IMR-90 (cell line): ENCODE data around the gene RNU1-3. TPM values are rescaled to one million over a fixed set of nuclear protein-coding genes. Genes with fewer than 3 reads are reported as not detected.
"Not testable (repeated sequence)": the region's sequence is repeated elsewhere in the genome, so short reads cannot be mapped to it uniquely, and the experiment has no call there.

Experiments used
- ATAC-seq: fragments of 200-7000 bp; cut with Tn5 transposase; 2 replicates; pipeline ENCODE4 v1.9.1; 2020; ENCODE audit warnings: low read depth, mild to moderate bottlenecking, moderate library complexity
- BruUV-seq: library from RNA; stranded (reverse); fragments of 400-500 nt; replicated peaks from 2 replicates; lab custom pipeline; 2021; lab: Mats Ljungman, UMichigan
- CTCF ChIA-PET: fragments of 300-600 bp; formaldehyde crosslinking; extraction: SDS; loops from one replicate; lab custom pipeline; 2021; ENCODE audit warnings: antibody characterized with exemption; lab: Yijun Ruan, JAX
- POLR2A ChIA-PET: fragments of 300-600 bp; sonication (Branson Sonifier 250); formaldehyde crosslinking; loops from one replicate; lab custom pipeline; 2022; ENCODE audit warnings: antibody characterized with exemption; ENCODE audit not compliant: unreplicated experiment; lab: Charles Lee
- DNase-seq: peaks from one replicate; pipeline ENCODE4 v3.0.0; 2013
- H2AFZ ChIP-seq: replicated peaks from 2 replicates; pipeline ENCODE3; 2013; ENCODE audit warnings: low read length, mild to moderate bottlenecking; ENCODE audit not compliant: poor library complexity
- H2AK5ac ChIP-seq: 2 replicates; pipeline ENCODE4 v1.6.1; 2013; ENCODE audit warnings: low read depth, low read length, inconsistent platforms
- H2AK9ac ChIP-seq: replicated peaks from 2 replicates; pipeline ENCODE3; 2013; ENCODE audit warnings: mild to moderate bottlenecking, low read depth, low read length, moderate library complexity; ENCODE audit not compliant: poor library complexity
- H2BK120ac ChIP-seq: 2 replicates; pipeline ENCODE4 v1.6.1; 2013; ENCODE audit warnings: low read depth, low read length, inconsistent platforms
- H2BK15ac ChIP-seq: 3 replicates; pipeline ENCODE4 v1.6.1; 2013; ENCODE audit warnings: low read depth, low read length, inconsistent platforms
- H2BK20ac ChIP-seq: 2 replicates; pipeline ENCODE4 v1.6.1; 2013; ENCODE audit warnings: low read depth, mild to moderate bottlenecking, inconsistent platforms, low read length, moderate library complexity
- H2BK5ac ChIP-seq: 2 replicates; pipeline ENCODE4 v1.6.1; 2013; ENCODE audit warnings: mild to moderate bottlenecking, low read depth, low read length, inconsistent platforms; ENCODE audit not compliant: poor library complexity, severe bottlenecking
- H3K14ac ChIP-seq: replicated peaks from 2 replicates; pipeline ENCODE4 v1.6.1; 2013; ENCODE audit warnings: low read depth, low read length, inconsistent platforms
- H3K18ac ChIP-seq: 2 replicates; pipeline ENCODE4 v1.6.1; 2013; ENCODE audit warnings: low read depth, low read length, control low read depth
- H3K23ac ChIP-seq: 2 replicates; pipeline ENCODE4 v1.6.1; 2013; ENCODE audit warnings: low read depth, low read length, inconsistent platforms
- H3K27ac ChIP-seq: 2 replicates; pipeline ENCODE4 v1.5.1; 2013; ENCODE audit warnings: mild to moderate bottlenecking, control low read depth, low read length; ENCODE audit not compliant: insufficient read depth
- H3K27me3 ChIP-seq: 2 replicates; pipeline ENCODE4 v1.6.1; 2013; ENCODE audit warnings: low read length; ENCODE audit not compliant: control insufficient read depth, insufficient read depth
- H3K36me3 ChIP-seq: 2 replicates; pipeline ENCODE4 v1.6.1; 2013; ENCODE audit warnings: low read length, mixed read lengths; ENCODE audit not compliant: control insufficient read depth, insufficient read depth
- H3K4ac ChIP-seq: 2 replicates; pipeline ENCODE4 v1.6.1; 2013; ENCODE audit warnings: low read depth, low read length, inconsistent platforms
- H3K4me1 ChIP-seq: 2 replicates; pipeline ENCODE4 v1.6.1; 2013; ENCODE audit warnings: low read length, mixed read lengths; ENCODE audit not compliant: control insufficient read depth, insufficient read depth
- H3K4me2 ChIP-seq: 2 replicates; pipeline ENCODE4 v1.6.1; 2013; ENCODE audit warnings: low read depth, mild to moderate bottlenecking, control low read depth, low read length, moderate library complexity
- H3K4me3 ChIP-seq: 2 replicates; pipeline ENCODE4 v1.5.1; 2013; ENCODE audit warnings: low read depth, mild to moderate bottlenecking, control low read depth, low read length, moderate library complexity; ENCODE audit not compliant: insufficient read depth
- H3K56ac ChIP-seq: 2 replicates; pipeline ENCODE4 v1.6.1; 2013; ENCODE audit warnings: low read length, inconsistent platforms; ENCODE audit not compliant: insufficient read depth; ENCODE audit errors: extremely low read depth
- H3K79me1 ChIP-seq, 2 experiments: 2 replicates each; pipeline ENCODE4 v1.6.1; 2013; ENCODE audit warnings: low read length in 2 of 2, inconsistent platforms in 1 of 2, low read depth in 1 of 2
- H3K9ac ChIP-seq: 2 replicates; pipeline ENCODE4 v1.6.1; 2013; ENCODE audit warnings: low read depth, low read length, control low read depth
- H3K9me1 ChIP-seq: 2 replicates; pipeline ENCODE4 v1.6.1; 2013; ENCODE audit warnings: low read length, inconsistent platforms; ENCODE audit not compliant: insufficient read depth
- H3K9me3 ChIP-seq: 2 replicates; pipeline ENCODE4 v1.6.1; 2013; ENCODE audit warnings: low read length; ENCODE audit not compliant: control insufficient read depth, insufficient read depth
- H4K20me1 ChIP-seq: 2 replicates; pipeline ENCODE4 v1.6.1; 2013; ENCODE audit warnings: low read length, inconsistent platforms; ENCODE audit not compliant: insufficient read depth
- H4K5ac ChIP-seq: 2 replicates; pipeline ENCODE4 v1.6.1; 2013; ENCODE audit warnings: mild to moderate bottlenecking, low read depth, low read length, control low read depth
- H4K8ac ChIP-seq, 2 experiments: 2 replicates each; pipeline ENCODE4 v1.6.1; 2013; ENCODE audit warnings: low read depth in 2 of 2, low read length in 2 of 2, control low read depth in 1 of 2, inconsistent platforms in 1 of 2
- H4K91ac ChIP-seq: 2 replicates; pipeline ENCODE4 v1.6.1; 2013; ENCODE audit warnings: low read depth, low read length, inconsistent platforms; ENCODE audit not compliant: insufficient read depth
- FOS ChIP-seq: fragments of 150-350 bp; IDR thresholded peaks from 2 replicates; pipeline ENCODE4 v1.6.1; 2016; ENCODE audit warnings: low read depth, low read length
- POLR2A ChIP-seq: IDR thresholded peaks from 2 replicates; pipeline ENCODE4 v1.6.1; 2012; ENCODE audit warnings: mild to moderate bottlenecking, low read depth, low read length
- RCOR1 ChIP-seq: IDR thresholded peaks from 2 replicates; pipeline ENCODE4 v1.6.1; 2012; ENCODE audit warnings: mild to moderate bottlenecking, low read length, improper control_type of control experiment; ENCODE audit not compliant: insufficient replicate concordance
- WGBS, 2 experiments: methylation state at CpG; one replicate each; pipeline versions ENCODE4 v1.1.5 to v1.1.7; 2013; ENCODE audit warnings: missing lambda C conversion rate in 2 of 2; ENCODE audit not compliant: insufficient read length in 1 of 2; ENCODE audit errors: extremely low coverage in 2 of 2; 5-methylcytosine and 5-hydroxymethylcytosine counted together
- dilution Hi-C: fragments of 300-500 bp; cut with HindIII; formaldehyde crosslinking; loops from one replicate; pipeline ENCODE4 v1.14.3; 2018; ENCODE audit warnings: low sequenced_read_pairs; ENCODE audit not compliant: unreplicated experiment
- in situ Hi-C: fragments of 300-500 bp; cut with MboI; formaldehyde crosslinking; loops from 3 replicates; pipeline ENCODE4 v1.14.3; 2019; ENCODE audit warnings: low sequenced_read_pairs, inconsistent platforms, mixed read lengths
- intact Hi-C: fragments of 100-400 bp; cut with micrococcal nuclease; formaldehyde crosslinking; loops from 2 replicates; pipeline ENCODE4 v1.10.0; 2022
- polyA plus RNA-seq, 3 experiments: library from polyadenylated mRNA; depleted of rRNA; stranded (reverse); fragments of >200 nt; gene quantifications; 2 replicates each; pipeline ENCODE4 v1.2.3, GENCODE V29; 2012; ENCODE audit warnings: low replicate concordance in 1 of 3
- total RNA-seq: library from RNA; depleted of rRNA; stranded (reverse); fragments of >200 nt; gene quantifications from 2 replicates; pipeline ENCODE4 v1.2.3, GENCODE V29; 2012

The RNU1-3 gene
- total and polyA plus RNA-seq, 2 of the 4 experiments (the other 2 are of a cell fraction) = under 0.01 TPM; not detected in 1

DNA sequence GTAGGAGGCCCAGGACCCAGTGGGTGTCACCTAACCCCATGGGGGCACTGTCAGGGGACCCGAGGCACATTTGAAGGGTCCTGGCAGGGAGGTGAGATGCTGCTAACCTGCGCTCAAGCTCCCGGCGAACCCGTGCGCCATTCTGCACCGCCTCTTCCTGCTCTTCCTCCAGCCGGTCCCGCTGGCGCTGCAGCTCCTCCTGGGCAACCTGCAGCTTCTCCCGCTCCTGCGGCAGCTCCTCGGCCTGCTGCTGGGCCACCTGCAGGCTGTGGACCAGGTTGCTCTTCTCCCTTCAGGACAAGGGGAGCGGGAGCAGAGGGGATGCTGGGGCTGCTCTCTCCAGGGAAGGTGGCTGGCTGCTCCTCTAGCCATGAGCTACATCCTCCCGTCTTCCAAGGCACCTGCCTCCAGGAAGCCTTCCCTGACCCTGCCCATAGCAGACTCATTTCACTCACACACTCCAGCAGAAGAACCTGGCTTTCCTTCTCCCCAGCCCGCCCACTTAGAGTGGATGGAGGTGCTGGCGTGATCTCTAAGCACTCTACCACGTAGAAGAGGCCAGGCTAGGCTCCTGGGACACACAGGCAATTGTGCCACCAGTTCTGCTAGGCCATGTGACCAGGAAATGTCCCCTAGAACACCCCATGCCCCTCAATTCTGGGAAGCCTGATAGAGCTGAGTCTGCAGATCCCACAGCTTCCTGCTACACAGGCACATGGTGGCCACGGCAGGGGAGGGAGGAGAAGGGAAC lies 38.2 kb downstream of the RNU1-3 start:
- TF ChIP-seq FOS (no peak), RCOR1 (no peak), POLR2A (no peak)
- 89% methylated on average over 14 of the region's 19 CpGs; no CpG with 5 or more reads in 1 of the 2 experiments for WGBS, 2 experiments
- H4K5ac ChIP-seq = no peak overlapping the region
- H4K20me1 ChIP-seq = no peaks in the 10 kb centered on the region
- H3K23ac ChIP-seq = no peak overlapping the region
- H4K8ac ChIP-seq = no peak overlapping the region
- DNase-seq = no peak
- ChIA-PET CTCF (no interaction called here), POLR2A (no interaction called here)
- no peak overlapping the region for H3K4ac ChIP-seq
- H2AK9ac ChIP-seq = peak overlapping the region; percentile 52
- no peak for ATAC-seq
- in situ Hi-C loops = no loop called here
- no peak overlapping the region for H3K14ac ChIP-seq
- no peaks in the 10 kb centered on the region for H3K4me1 ChIP-seq
- H2AK5ac ChIP-seq = no peak overlapping the region
- H4K91ac ChIP-seq = no peak overlapping the region
- H2BK15ac ChIP-seq = no peak overlapping the region
- intact Hi-C loops = no loop called here
- no peak overlapping the region for H3K56ac ChIP-seq
- no peak overlapping the region for H3K9ac ChIP-seq
- no peak overlapping the region for H2BK5ac ChIP-seq
- no peak overlapping the region for H2AFZ ChIP-seq
- no TSS peak for BruUV-seq
- no peak overlapping the region for H2BK120ac ChIP-seq
- dilution Hi-C loops = no loop called here
- H3K36me3 ChIP-seq = peaks cover 55% of the 10 kb centered on the region
- no peaks in the 10 kb centered on the region for H3K9me1 ChIP-seq
- no peaks in the 10 kb centered on the region for H3K27me3 ChIP-seq
- no peak overlapping the region for H3K18ac ChIP-seq
- no peaks in the 10 kb centered on the region for H3K9me3 ChIP-seq
- no peak overlapping the region for H3K4me2 ChIP-seq
- H3K27ac ChIP-seq = no peak overlapping the region
- H3K79me1 ChIP-seq = 0 out of 4 replicates have a peak, but pooled peaks cover 0 to 2% of the 10 kb centered on the region in 2 experiments
- no peak overlapping the region for H2BK20ac ChIP-seq
- no peak overlapping the region for H3K4me3 ChIP-seq

DNA sequence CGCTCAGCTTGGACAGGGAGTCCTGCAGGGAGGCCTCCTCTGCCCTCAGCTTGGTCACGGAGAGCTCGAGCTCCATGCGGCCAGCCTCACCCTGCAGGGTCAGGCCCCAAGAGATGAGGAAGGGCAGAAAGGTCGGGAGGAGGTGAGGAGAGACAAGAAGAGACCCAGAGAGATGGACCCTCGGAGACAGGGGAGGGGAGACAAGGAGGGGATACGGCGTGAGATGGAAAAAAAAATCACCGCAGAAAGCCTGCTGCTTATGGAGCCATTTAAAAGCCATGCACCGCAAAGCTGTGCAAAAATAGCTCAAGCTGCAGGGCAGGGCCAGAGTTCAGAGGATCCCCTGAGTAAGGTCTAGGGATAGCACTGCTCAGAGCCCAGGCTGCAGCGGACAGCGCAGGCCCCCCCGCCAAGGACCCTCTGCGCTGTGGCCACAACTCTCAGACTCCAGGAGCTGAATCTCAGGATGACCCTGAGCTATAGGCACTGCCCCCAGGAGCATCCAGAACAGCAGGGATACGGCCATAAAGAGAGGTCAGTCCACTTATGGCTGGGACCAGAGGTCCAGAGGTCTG lies 40.3 kb downstream of the RNU1-3 start:
- CTCF ChIA-PET, H3K56ac ChIP-seq, H3K4me2 ChIP-seq, in situ Hi-C loops, H3K79me1 ChIP-seq, H2AFZ ChIP-seq, H2BK15ac ChIP-seq, H4K20me1 ChIP-seq, H2BK120ac ChIP-seq, H2AK9ac ChIP-seq, H2BK20ac ChIP-seq, H3K9me1 ChIP-seq, H3K14ac ChIP-seq, H3K9ac ChIP-seq, POLR2A ChIA-PET, H3K18ac ChIP-seq, dilution Hi-C loops, H3K23ac ChIP-seq, H3K27ac ChIP-seq, H4K91ac ChIP-seq, H3K9me3 ChIP-seq, DNase-seq, H3K4ac ChIP-seq, ATAC-seq, H2AK5ac ChIP-seq, intact Hi-C loops, BruUV-seq, H4K5ac ChIP-seq, H3K4me1 ChIP-seq, H3K27me3 ChIP-seq, H3K4me3 ChIP-seq, H2BK5ac ChIP-seq, H4K8ac ChIP-seq: not testable (repeated sequence)
- 77% methylated on average over 9 of the region's 15 CpGs; no CpG with 5 or more reads in 1 of the 2 experiments for WGBS, 2 experiments
- H3K36me3 ChIP-seq = peaks cover 43% of the 10 kb centered on the region
